H1 (cell line): ENCODE data around the gene BCAS3. TPM values are rescaled to one million over a fixed set of nuclear protein-coding genes. Genes with fewer than 3 reads are reported as not detected.
"Not testable (repeated sequence)": the region's sequence is repeated elsewhere in the genome, so short reads cannot be mapped to it uniquely, and the experiment has no call there.

Source experiments
- CTCF ChIA-PET: fragments of 300-600 bp; sonication (Branson Sonifier 250); formaldehyde crosslinking; loops from one replicate; lab custom pipeline; 2021; ENCODE audit not compliant: partially characterized antibody; lab: Charles Lee
- POLR2A ChIA-PET: fragments of 300-600 bp; sonication (Branson Sonifier 250); formaldehyde crosslinking; loops from one replicate; lab custom pipeline; 2021; ENCODE audit warnings: inconsistent platforms; ENCODE audit not compliant: partially characterized antibody; lab: Charles Lee
- DNase-seq, 2 experiments: peaks; one replicate each; pipeline versions ENCODE4 v3.0.0 to v3.0.0-alpha.2; 2010 to 2022; ENCODE audit warnings: low spot score in 2 of 2, low read depth in 1 of 2, mixed read lengths in 1 of 2
- FAIRE-seq: peaks from 2 replicates; lab custom pipeline; 2011; peaks lifted over from hg19 to GRCh38; lab: Jason Lieb, UNC
- H2AFZ ChIP-seq: 2 replicates; pipeline ENCODE4 v1.8.1; 2012; ENCODE audit warnings: low read length, inconsistent platforms
- H2AK5ac ChIP-seq: 2 replicates; pipeline ENCODE4 v1.6.1; 2013; ENCODE audit warnings: low read depth, low read length
- H2BK120ac ChIP-seq: replicated peaks from 2 replicates; pipeline ENCODE3; 2013; ENCODE audit warnings: low read depth, low read length, inconsistent platforms
- H2BK12ac ChIP-seq: 2 replicates; pipeline ENCODE4 v1.6.1; 2013; ENCODE audit warnings: low read depth, low read length
- H2BK15ac ChIP-seq: 2 replicates; pipeline ENCODE4 v1.6.1; 2013; ENCODE audit warnings: low read length
- H2BK20ac ChIP-seq: 2 replicates; pipeline ENCODE4 v1.6.1; 2013; ENCODE audit warnings: low read length
- H2BK5ac ChIP-seq: 2 replicates; pipeline ENCODE4 v1.6.1; 2013; ENCODE audit warnings: low read depth, low read length
- H3K14ac ChIP-seq: 2 replicates; pipeline ENCODE4 v1.6.1; 2013; ENCODE audit warnings: inconsistent platforms; ENCODE audit not compliant: insufficient read length
- H3K18ac ChIP-seq: 2 replicates; pipeline ENCODE4 v1.6.1; 2013; ENCODE audit warnings: low read length; ENCODE audit errors: extremely low read depth
- H3K23ac ChIP-seq: 2 replicates; pipeline ENCODE4 v1.6.1; 2013; ENCODE audit warnings: inconsistent platforms; ENCODE audit not compliant: insufficient read length
- H3K23me2 ChIP-seq: 2 replicates; pipeline ENCODE4 v1.6.1; 2013; ENCODE audit warnings: low read depth, low read length
- H3K27ac ChIP-seq: 2 replicates; pipeline ENCODE4 v1.6.1; 2011; ENCODE audit warnings: low read depth, low read length, inconsistent platforms
- H3K27me3 ChIP-seq, 4 experiments: replicated peaks in 1 of 4; 1 replicate in 1 of 4; 2 replicates in 3 of 4; pipeline versions ENCODE4 v1.6.1 to v1.8.1; 2011 to 2013; ENCODE audit warnings: low read length in 3 of 4, mild to moderate bottlenecking in 3 of 4, inconsistent platforms in 2 of 4, mixed read lengths in 2 of 4, moderate library complexity in 1 of 4; ENCODE audit not compliant: control insufficient read depth in 3 of 4, insufficient read depth in 3 of 4; ENCODE audit errors: extremely low read depth in 1 of 4
- H3K36me3 ChIP-seq, 4 experiments: 2 replicates each; pipeline versions ENCODE4 v1.6.1 to v1.8.1; 2011 to 2013; ENCODE audit warnings: mild to moderate bottlenecking in 4 of 4, low read length in 3 of 4, moderate library complexity in 2 of 4, control low read depth in 1 of 4, inconsistent platforms in 1 of 4; ENCODE audit not compliant: insufficient read depth in 4 of 4, control insufficient read depth in 2 of 4
- H3K4ac ChIP-seq: replicated peaks from 2 replicates; pipeline ENCODE3; 2013; ENCODE audit warnings: low read length, low read depth, mixed read lengths, inconsistent platforms; ENCODE audit not compliant: insufficient read length
- H3K4me1 ChIP-seq, 4 experiments: replicated peaks in 1 of 4; 1 replicate in 1 of 4; 2 replicates in 3 of 4; pipeline versions ENCODE4 v1.6.1 to v1.8.1; 2011 to 2013; ENCODE audit warnings: low read length in 3 of 4, inconsistent platforms in 2 of 4, mixed read lengths in 1 of 4; ENCODE audit not compliant: insufficient read depth in 4 of 4, control insufficient read depth in 3 of 4
- H3K4me2 ChIP-seq, 2 experiments: 2 replicates each; pipeline versions ENCODE4 v1.6.1 to v1.8.1; 2011 to 2013; ENCODE audit warnings: low read depth in 2 of 2, low read length in 2 of 2, control low read depth in 1 of 2, inconsistent platforms in 1 of 2, mild to moderate bottlenecking in 1 of 2; ENCODE audit not compliant: insufficient read depth in 1 of 2
- H3K4me3 ChIP-seq, 4 experiments: fragments of 200-600, 300-600 bp in 1 of 4; sonication (generic), shearing (Covaris generic), sonication (Bioruptor Twin) in 1 of 4; 2 replicates each; pipeline versions ENCODE4 v1.5.1 to v1.8.1; 2011 to 2016; ENCODE audit warnings: low read length in 4 of 4, low read depth in 3 of 4, control low read depth in 2 of 4, inconsistent platforms in 2 of 4, mild to moderate bottlenecking in 2 of 4, mixed read lengths in 1 of 4, moderate library complexity in 1 of 4; ENCODE audit not compliant: insufficient read depth in 2 of 4; ENCODE audit errors: extremely low read depth in 1 of 4
- H3K56ac ChIP-seq: replicated peaks from 2 replicates; pipeline ENCODE3; 2013; ENCODE audit warnings: low read depth, mild to moderate bottlenecking, mixed read lengths, low read length, inconsistent platforms; ENCODE audit not compliant: insufficient read length
- H3K79me1 ChIP-seq: 2 replicates; pipeline ENCODE4 v1.6.1; 2013; ENCODE audit warnings: low read depth, low read length, control low read depth
- H3K79me2 ChIP-seq, 2 experiments: 2 replicates each; pipeline versions ENCODE4 v1.6.1 to v1.8.1; 2012 to 2013; ENCODE audit warnings: low read length in 2 of 2, mild to moderate bottlenecking in 2 of 2, inconsistent platforms in 1 of 2; ENCODE audit not compliant: insufficient read depth in 2 of 2, control insufficient read depth in 1 of 2
- H3K9ac ChIP-seq, 4 experiments: replicated peaks in 1 of 4; 1 replicate in 1 of 4; 2 replicates in 3 of 4; pipeline versions ENCODE4 v1.6.1 to v1.8.1; 2011 to 2013; ENCODE audit warnings: low read depth in 3 of 4, low read length in 3 of 4, control low read depth in 2 of 4, mild to moderate bottlenecking in 2 of 4, moderate library complexity in 2 of 4, inconsistent platforms in 1 of 4; ENCODE audit errors: extremely low read depth in 1 of 4
- H3K9me3 ChIP-seq, 2 experiments: 2 replicates each; pipeline versions ENCODE4 v1.6.1 to v1.8.1; 2012 to 2013; ENCODE audit warnings: mild to moderate bottlenecking in 2 of 2, moderate library complexity in 2 of 2, control low read depth in 1 of 2, inconsistent platforms in 1 of 2, low read depth in 1 of 2, low read length in 1 of 2, mixed read lengths in 1 of 2; ENCODE audit not compliant: insufficient read depth in 2 of 2
- H4K20me1 ChIP-seq, 2 experiments: replicated peaks in 1 of 2; 2 replicates each; pipeline versions ENCODE3 to v1.8.1; 2011 to 2013; ENCODE audit warnings: inconsistent platforms in 2 of 2, low read length in 2 of 2, mild to moderate bottlenecking in 1 of 2; ENCODE audit not compliant: insufficient read depth in 2 of 2, control insufficient read depth in 1 of 2
- H4K5ac ChIP-seq: 2 replicates; pipeline ENCODE4 v1.6.1; 2013; ENCODE audit warnings: low read length, low read depth, mixed read lengths, inconsistent platforms; ENCODE audit not compliant: insufficient read length
- H4K8ac ChIP-seq: 2 replicates; pipeline ENCODE4 v1.8.0; 2013; ENCODE audit warnings: mild to moderate bottlenecking, moderate library complexity, low read length, inconsistent platforms; ENCODE audit not compliant: insufficient read depth; ENCODE audit errors: extremely low read depth
- H4K91ac ChIP-seq: replicated peaks from 2 replicates; pipeline ENCODE3; 2013; ENCODE audit warnings: low read length, mixed read lengths, inconsistent platforms; ENCODE audit not compliant: insufficient read length
- WGBS, 2 experiments: shearing (Covaris generic) in 1 of 2; methylation state at CpG; one replicate each; pipeline versions ENCODE4 v1.1.6 to v1.1.7; 2013 to 2015; ENCODE audit warnings: low lambda C conversion rate in 2 of 2, mixed read lengths in 2 of 2, inconsistent platforms in 1 of 2, low coverage in 1 of 2, missing lambda C conversion rate in 1 of 2; ENCODE audit not compliant: insufficient replicate concordance in 2 of 2, insufficient coverage in 1 of 2, insufficient read length in 1 of 2; ENCODE audit errors: extremely low coverage in 1 of 2, missing lambda C conversion rate in 1 of 2; 5-methylcytosine and 5-hydroxymethylcytosine counted together
- polyA plus RNA-seq, 7 experiments: library from polyadenylated mRNA; depleted of rRNA in 3 of 7; stranded (reverse) in 5 of 7; unstranded in 2 of 7; fragments of >200 nt in 5 of 7; fragments of 200-250 nt in 2 of 7; gene quantifications; 1 replicate in 5 of 7; 2 replicates in 1 of 7; 4 replicates in 1 of 7; pipeline versions ENCODE4 v1.2.1 to v1.2.3, GENCODE V29; 2011 to 2013; ENCODE audit warnings: missing spikeins in 2 of 7, mixed read lengths in 2 of 7
- total RNA-seq: library from RNA; stranded (reverse); fragmentation: NEBNext Ultra II Directional; extraction: Animal tissue kit (Norgen Biotek cat#: 25700); gene quantifications from 2 replicates; pipeline ENCODE4 v1.2.1, GENCODE V29; 2021

Gene BCAS3
- total and polyA plus RNA-seq, 2 of the 8 experiments (the other 6 are each of a cell fraction or from before 2014, with no cell fraction given) = 9.9 to 13.3 TPM

DNA sequence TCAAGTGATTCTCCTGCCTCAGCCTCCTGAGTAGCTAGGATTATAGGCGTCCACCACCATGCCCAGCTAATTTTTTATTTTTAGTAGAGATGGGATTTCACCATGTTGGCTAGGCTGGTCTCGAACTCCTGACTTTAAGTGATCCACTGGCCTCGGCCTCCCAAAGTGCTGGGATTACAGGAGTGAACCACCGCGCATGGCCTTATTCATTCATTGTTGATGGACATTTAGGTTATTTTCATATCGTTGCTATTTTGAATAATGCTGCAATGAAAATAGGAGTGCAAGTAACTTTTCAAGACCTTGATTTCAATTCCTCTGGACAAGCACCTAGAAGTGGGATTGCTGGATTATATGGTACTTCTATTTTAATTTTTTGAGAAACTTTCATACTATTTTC, 752.2 kb downstream of the BCAS3 start:
- H2BK5ac ChIP-seq, DNase-seq, H2BK12ac ChIP-seq, H2BK15ac ChIP-seq, H3K4me2 ChIP-seq, POLR2A ChIA-PET, H4K91ac ChIP-seq, H2BK120ac ChIP-seq, H4K8ac ChIP-seq, H2BK20ac ChIP-seq, H3K18ac ChIP-seq, H2AFZ ChIP-seq, H3K23me2 ChIP-seq, H4K20me1 ChIP-seq, FAIRE-seq, H3K27ac ChIP-seq, H4K5ac ChIP-seq, H3K4ac ChIP-seq, H3K4me1 ChIP-seq, H3K36me3 ChIP-seq, H3K79me1 ChIP-seq, H2AK5ac ChIP-seq, H3K9ac ChIP-seq, H3K14ac ChIP-seq, H3K4me3 ChIP-seq, H3K9me3 ChIP-seq, H3K27me3 ChIP-seq, H3K79me2 ChIP-seq, H3K23ac ChIP-seq, H3K56ac ChIP-seq: not testable (repeated sequence)
- WGBS, 2 experiments = 90% methylated on average over 6 of the region's 6 CpGs; no CpG with 5 or more reads in 1 of the 2 experiments
- CTCF ChIA-PET = interaction anchor here (0.6 to 2.4 kb wide), 4 partner anchors 9 to 116 kb away, joined by 3 to 7 read pairs (median 4); no protein-coding TSS in a partner anchor
